ENCODE measurements around the gene SRRM2. TPM values are rescaled to one million over a fixed set of nuclear protein-coding genes. Genes with fewer than 3 reads are reported as not detected.

SRRM2 gene
- total and polyA plus RNA-seq, 9 of the 15 experiments (the other 6 are each of a cell fraction or from before 2014, with no cell fraction given), result 26.7 to 563 (median 81.1) TPM

DNA sequence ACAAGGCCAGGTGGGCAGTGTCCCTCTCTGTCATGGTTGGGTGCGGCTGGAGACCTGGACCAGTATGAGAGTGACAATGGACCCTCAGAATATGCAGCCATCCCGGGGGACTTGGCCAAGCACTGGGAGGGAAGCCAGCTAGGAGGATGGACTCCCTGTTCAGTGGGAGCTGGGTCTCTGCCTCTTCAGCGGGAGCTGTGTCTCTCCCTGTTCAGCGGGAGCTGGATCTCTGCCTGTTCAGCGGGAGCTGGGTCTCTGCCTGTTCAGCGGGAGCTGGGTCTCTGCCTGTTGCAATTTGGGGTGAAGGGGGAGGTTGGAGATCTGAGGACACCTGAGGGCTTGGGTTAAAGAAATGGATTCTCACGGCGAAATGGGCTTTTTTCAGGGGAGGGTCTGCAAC, 38.7 kb downstream of the SRRM2 start (continued):
- TF ChIP-seq, protein P1, sequence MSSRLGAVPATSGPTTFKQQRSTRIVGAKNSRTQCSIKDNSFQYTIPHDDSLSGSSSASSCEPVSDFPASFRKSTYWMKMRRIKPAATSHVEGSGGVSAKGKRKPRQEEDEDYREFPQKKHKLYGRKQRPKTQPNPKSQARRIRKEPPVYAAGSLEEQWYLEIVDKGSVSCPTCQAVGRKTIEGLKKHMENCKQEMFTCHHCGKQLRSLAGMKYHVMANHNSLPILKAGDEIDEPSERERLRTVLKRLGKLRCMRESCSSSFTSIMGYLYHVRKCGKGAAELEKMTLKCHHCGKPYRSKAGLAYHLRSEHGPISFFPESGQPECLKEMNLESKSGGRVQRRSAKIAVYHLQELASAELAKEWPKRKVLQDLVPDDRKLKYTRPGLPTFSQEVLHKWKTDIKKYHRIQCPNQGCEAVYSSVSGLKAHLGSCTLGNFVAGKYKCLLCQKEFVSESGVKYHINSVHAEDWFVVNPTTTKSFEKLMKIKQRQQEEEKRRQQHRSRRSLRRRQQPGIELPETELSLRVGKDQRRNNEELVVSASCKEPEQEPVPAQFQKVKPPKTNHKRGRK (tag; IDR thresholded peaks at IDR 0.05), result no peak
- TF ChIP-seq ETV6 (IDR thresholded peaks at IDR 0.05; ENCODE audit: borderline replicate concordance in 1 of 2, low read depth in 2 of 2, low read length in 1 of 2) (no peak), ETV6 (CRISPR knock-in tag; IDR thresholded peaks at IDR 0.05; ENCODE audit: borderline replicate concordance) (no peak)
- TF ChIP-seq, protein P2, sequence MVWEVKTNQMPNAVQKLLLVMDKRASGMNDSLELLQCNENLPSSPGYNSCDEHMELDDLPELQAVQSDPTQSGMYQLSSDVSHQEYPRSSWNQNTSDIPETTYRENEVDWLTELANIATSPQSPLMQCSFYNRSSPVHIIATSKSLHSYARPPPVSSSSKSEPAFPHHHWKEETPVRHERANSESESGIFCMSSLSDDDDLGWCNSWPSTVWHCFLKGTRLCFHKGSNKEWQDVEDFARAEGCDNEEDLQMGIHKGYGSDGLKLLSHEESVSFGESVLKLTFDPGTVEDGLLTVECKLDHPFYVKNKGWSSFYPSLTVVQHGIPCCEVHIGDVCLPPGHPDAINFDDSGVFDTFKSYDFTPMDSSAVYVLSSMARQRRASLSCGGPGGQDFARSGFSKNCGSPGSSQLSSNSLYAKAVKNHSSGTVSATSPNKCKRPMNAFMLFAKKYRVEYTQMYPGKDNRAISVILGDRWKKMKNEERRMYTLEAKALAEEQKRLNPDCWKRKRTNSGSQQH (CRISPR knock-in tag; IDR thresholded peaks at IDR 0.05), result no peak

DNA sequence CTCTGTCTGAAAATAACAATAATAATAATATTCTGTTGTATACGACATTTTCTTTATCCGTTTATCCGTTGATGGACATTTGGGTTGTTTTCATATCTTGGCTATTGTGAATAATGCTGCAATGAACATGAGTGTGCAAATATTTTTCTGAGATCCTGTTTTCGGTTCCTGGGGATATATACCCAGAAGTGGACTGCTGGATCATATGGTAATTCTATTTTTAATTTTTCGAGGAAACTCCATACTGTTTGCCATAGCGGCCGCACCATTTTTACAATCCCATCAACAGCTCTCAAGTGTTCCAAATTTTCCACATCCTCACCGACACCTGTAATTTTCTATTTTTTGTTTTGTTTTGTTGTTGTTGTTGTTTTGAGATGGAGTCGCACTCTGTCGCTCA, 40.5 kb downstream of the SRRM2 start:
- in situ Hi-C loops (cut with MboI) (no loop called here), intact Hi-C loops (cut with micrococcal nuclease) (no loop called here)
- H3K9ac ChIP-seq (ENCODE audit: insufficient read depth in 1 of 2, low read depth in 2 of 2, low read length in 2 of 2), result no peak overlapping the region
- H3K27me3 ChIP-seq (ENCODE audit: control insufficient read depth in 2 of 2, insufficient read depth in 2 of 2, low read length in 2 of 2), result peaks cover 22 to 39% of the 10 kb centered on the region in 2 experiments; a peak in 4 of 5 replicates
- peaks cover 10% of the 10 kb centered on the region; the same call in 1 of the 2 replicates for H4K20me1 ChIP-seq (replicated peaks; ENCODE audit: control insufficient read depth, insufficient read depth, low read length)
- ChIA-PET CTCF (ENCODE audit: low intra/inter-chr PET ratio) (no interaction called here), POLR2A (interaction anchor here (0.9 to 2.8 kb wide), 3 partner anchors 15 to 19 kb away, joined by 3 to 10 read pairs (median 3); no protein-coding TSS in a partner anchor)
- no peak for DNase-seq (ENCODE audit: extremely low read depth in 1 of 4, low spot score in 3 of 4)
- H3K9me1 ChIP-seq (ENCODE audit: control insufficient read depth, insufficient read depth, low read length), result no peaks in the 10 kb centered on the region
- H3K79me2 ChIP-seq (ENCODE audit: control insufficient read depth, insufficient read depth, low read length), result no peaks in the 10 kb centered on the region
- ATAC-seq, result no peak
- no peak for FAIRE-seq
- no peaks in the 10 kb centered on the region for H3K36me3 ChIP-seq (ENCODE audit: control insufficient read depth, insufficient read depth, low read length)
- no peak overlapping the region for H2AFZ ChIP-seq (ENCODE audit: low read depth, low read length)
- H3K4me1 ChIP-seq (replicated peaks in 1 of 2; ENCODE audit: control insufficient read depth in 2 of 2, insufficient read depth in 2 of 2, low read length in 2 of 2), result peaks cover 1 to 14% of the 10 kb centered on the region in 2 experiments
- 27% methylated on average over 10 of the region's 10 CpGs for WGBS (ENCODE audit: insufficient coverage, low coverage, missing lambda C conversion rate)
- BruUV-seq (replicated peaks), result no TSS peak
- no peaks in the 10 kb centered on the region for H3K9me3 ChIP-seq (replicated peaks; ENCODE audit: control insufficient read depth, insufficient read depth, low read depth, low read length)
- H3K27ac ChIP-seq (ENCODE audit: extremely low read depth, low read depth, low read length), result no peak overlapping the region
- H3K4me3 ChIP-seq, result no peak overlapping the region
- H3K4me2 ChIP-seq (ENCODE audit: insufficient read depth, low read length), result no peak overlapping the region
- TF ChIP-seq CBX2 (IDR thresholded peaks at IDR 0.05; ENCODE audit: insufficient read depth, low read length, poor library complexity, severe bottlenecking) (peak; percentile 85), GABPB2 (CRISPR knock-in tag; conservative IDR thresholded peaks at IDR 0.05) (no peak)
